Activated CD4-positive, CD25-positive, alpha-beta regulatory T cell treated with anti-CD3 and anti-CD28 coated beads, Interleukin-2, amount 50 U/mL, for 24 hours (primary cell): Measurements from ENCODE around the gene ZNF862.
A peak's percentile ranks its signal among the peaks of the same experiment; 100 is the strongest.

ENCODE experiments used
- ATAC-seq, 2 donors: fragments of 150-1000 bp; cut with Tn5 transposase; one replicate each; pipeline ENCODE4 v1.10.0; 2021; ENCODE audit warnings: mild to moderate bottlenecking in 1 of 2, moderate library complexity in 1 of 2

The ZNF862 gene

GRCh38 chr7:149867762-149868622, 29.8 kb downstream of the ZNF862 start:
- no peak for ATAC-seq

- no peak for ATAC-seq
Observed at GRCh38 chr7:149868623-149869290, 30.6 kb downstream of the ZNF862 start.

- no peak for ATAC-seq
Observed at GRCh38 chr7:149869291-149869650, 31.1 kb downstream of the ZNF862 start.

DNA sequence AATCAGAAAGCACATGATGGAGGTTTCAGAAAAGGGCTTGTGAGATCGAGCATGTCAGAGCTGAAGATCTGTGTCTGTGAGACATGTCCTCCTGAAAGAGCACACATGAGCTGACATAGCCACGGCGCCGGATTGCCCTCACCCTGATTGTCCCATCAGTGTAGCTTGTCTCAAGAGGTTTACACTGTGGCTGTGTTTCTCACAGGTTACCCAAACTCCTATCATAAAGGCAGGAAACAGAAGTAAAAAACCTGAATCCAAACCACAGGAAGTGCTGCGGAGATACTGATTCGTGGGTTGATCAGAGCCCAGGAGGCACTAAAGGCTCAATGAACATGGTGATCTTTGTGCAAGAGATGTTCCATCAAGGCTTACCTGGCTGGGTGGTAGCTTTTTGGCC, 31.7 kb downstream of the ZNF862 start:
- ATAC-seq: peak in 1 of 2 donors; percentile 6

- ATAC-seq: no peak
Observed at GRCh38 chr7:149870274-149870673, 32.1 kb downstream of the ZNF862 start.

GRCh38 chr7:149870701-149871483, 32.7 kb downstream of the ZNF862 start:
- ATAC-seq: no peak

- peak in 1 of 2 donors; percentile 14 for ATAC-seq
Observed at GRCh38 chr7:149871576-149871975, 33.4 kb downstream of the ZNF862 start.

DNA sequence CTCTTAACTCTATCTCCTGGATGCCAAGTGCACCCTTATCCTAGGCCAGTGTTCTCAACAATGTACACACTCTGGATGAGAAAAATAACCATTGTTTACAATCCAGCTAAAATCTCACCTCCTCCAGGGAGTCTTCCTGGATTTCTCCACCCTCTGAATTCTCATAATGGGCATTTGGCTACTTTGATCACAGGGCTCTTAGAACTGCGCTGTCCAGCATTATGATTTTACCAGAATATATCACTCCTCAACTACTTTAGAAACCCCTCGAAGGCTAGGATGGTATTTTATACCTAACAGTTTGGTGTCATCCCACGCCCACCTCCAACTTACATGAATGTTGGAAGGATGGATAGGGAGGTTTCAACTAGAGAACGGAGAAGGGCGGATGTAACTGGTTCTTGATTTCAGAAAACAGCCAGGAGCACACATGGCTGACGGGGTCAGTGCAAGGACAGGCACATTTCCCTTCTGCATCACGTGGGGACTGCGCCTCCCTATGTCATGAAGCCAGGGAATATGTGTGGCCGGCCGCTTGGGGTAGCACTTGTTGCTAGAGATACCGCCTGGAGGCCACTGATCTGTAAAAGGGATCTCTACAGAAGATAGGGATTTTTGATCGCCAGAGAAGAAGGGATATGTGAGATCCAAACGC, 34.4 kb downstream of the ZNF862 start:
- ATAC-seq: no peak

- peak; percentile 90 to 92 for ATAC-seq
Observed at GRCh38 chr7:149873074-149873969, 35.1 kb downstream of the ZNF862 start, which contains the start of gene ATP6V0E2. Gene ATP6V0E2 (plus strand): TSS chr7:149873969. CDS start chr7:149874066, 97 bp downstream.

DNA sequence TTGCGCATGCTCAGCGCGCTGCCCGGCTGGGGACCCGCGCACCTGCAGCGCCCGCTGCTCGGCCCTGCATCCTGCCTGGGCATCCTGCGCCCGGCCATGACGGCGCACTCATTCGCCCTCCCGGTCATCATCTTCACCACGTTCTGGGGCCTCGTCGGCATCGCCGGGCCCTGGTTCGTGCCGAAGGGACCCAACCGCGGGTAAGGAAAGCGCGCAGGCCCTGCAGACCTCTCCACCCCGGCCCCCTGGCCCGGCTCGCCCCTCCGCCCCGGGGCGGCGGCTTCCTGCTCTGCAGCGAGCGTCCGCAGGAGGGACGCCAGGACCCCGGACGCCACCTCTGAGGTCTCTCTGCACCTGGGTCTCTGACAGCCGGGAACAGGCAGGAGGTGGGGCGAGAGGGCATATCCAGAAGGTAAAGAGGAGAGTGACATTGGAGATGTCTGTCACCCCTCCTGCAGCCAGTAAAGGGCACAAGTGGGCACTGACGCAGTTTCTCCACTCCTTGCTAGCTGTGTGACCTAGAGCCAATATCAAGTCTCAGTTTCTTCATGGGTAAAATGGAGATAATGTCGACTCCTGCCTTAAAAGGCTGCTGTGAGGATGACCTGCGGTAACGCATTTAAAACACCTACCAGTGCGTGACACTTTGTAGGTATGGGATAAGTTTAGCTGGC, 35.9 kb downstream of the ZNF862 start:
- peak in 1 of 2 donors; percentile 18 for ATAC-seq

- ATAC-seq: no peak
Observed at GRCh38 chr7:149874644-149875028, 36.5 kb downstream of the ZNF862 start.

DNA sequence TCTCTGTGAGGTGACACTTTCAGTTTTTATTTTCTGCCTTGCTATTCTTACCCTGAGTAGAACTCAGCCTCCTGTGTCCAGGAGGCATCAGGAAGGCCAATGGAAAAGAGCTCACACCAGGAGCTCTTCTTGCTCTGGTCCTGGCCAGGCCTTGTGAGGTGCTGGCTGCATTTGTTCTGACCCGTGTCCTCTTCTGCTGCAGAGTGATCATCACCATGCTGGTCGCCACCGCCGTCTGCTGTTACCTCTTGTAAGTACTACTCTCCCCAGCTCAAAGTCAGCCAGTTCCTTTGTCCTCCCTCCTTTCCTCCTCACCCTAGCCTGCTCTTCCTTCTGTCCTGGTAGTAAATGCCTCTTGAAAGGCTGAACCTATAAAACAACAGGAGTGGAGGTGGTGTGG, 37.2 kb downstream of the ZNF862 start:
- ATAC-seq: no peak

DNA sequence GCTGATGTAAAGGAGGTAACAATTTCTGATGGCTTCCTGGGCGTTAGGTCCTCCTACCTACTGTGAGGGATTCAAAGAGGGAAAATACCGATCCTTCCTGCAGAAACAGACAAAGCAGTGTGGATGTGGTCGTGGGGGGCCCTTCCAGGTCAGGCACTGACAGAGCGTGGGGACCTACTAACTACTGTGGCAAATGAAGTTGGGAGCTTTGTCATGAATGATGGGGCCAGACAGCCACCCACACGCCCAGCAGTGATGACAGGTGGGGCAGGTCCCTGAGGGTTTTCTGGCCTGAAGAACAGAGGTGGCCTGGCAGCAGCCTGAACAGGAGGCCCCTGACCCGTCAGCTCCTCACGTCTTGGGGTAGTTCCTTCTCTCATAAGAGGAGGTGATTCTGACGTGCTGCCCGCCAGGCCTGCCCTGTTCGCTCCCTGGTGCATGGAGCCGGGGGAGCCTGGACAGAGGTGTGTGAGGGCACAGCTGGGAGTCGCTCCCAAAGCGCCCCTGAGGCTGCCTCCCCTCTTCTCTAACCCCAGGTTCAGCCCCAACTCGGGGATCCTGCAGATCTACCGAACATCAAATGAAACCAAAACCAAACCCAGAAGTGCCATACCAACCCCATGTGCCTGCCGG, 39.8 kb downstream of the ZNF862 start:
- no peak for ATAC-seq

- no peak for ATAC-seq
Observed at GRCh38 chr7:149878523-149878921, 40.3 kb downstream of the ZNF862 start.

- ATAC-seq: no peak
Observed at GRCh38 chr7:149879271-149879743, 41.1 kb downstream of the ZNF862 start.

GRCh38 chr7:149879766-149880637, 41.8 kb downstream of the ZNF862 start:
- no peak for ATAC-seq

GRCh38 chr7:149880638-149881311, 42.6 kb downstream of the ZNF862 start:
- ATAC-seq: no peak

GRCh38 chr7:149881328-149882247, 43.4 kb downstream of the ZNF862 start:
- ATAC-seq: no peak
